Measurements from ENCODE around the gene PGM1. TPM values are rescaled to one million over a fixed set of nuclear protein-coding genes. Genes with fewer than 3 reads are reported as not detected.
A peak's percentile ranks its signal among the peaks of the same experiment; 100 is the strongest.

PGM1 gene
- total and polyA plus RNA-seq, 10 of the 15 experiments (the other 5 are each of a cell fraction or from before 2014, with no cell fraction given), result 22.5 to 72.6 (median 50.8) TPM

- no peak for TF ChIP-seq MXI1 (IDR thresholded peaks at IDR 0.05; ENCODE audit: low read depth, low read length)
- TF ChIP-seq RB1 (IDR thresholded peaks at IDR 0.05; ENCODE audit: borderline replicate concordance), result no peak
- TF ChIP-seq CHD1 (IDR thresholded peaks at IDR 0.05; ENCODE audit: low read depth, low read length), result no peak
- TF ChIP-seq TBL1XR1 (IDR thresholded peaks at IDR 0.05; ENCODE audit: low read depth, low read length), result no peak
- peak; percentile 58 for TF ChIP-seq RUNX3 (IDR thresholded peaks at IDR 0.05; ENCODE audit: low read length)
- no peak for TF ChIP-seq SRF (IDR thresholded peaks at IDR 0.05; ENCODE audit: low read depth in 2 of 2, low read length in 2 of 2)
- TF ChIP-seq, protein P1, sequence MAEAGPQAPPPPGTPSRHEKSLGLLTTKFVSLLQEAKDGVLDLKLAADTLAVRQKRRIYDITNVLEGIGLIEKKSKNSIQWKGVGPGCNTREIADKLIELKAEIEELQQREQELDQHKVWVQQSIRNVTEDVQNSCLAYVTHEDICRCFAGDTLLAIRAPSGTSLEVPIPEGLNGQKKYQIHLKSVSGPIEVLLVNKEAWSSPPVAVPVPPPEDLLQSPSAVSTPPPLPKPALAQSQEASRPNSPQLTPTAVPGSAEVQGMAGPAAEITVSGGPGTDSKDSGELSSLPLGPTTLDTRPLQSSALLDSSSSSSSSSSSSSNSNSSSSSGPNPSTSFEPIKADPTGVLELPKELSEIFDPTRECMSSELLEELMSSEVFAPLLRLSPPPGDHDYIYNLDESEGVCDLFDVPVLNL (IDR thresholded peaks at IDR 0.05; ENCODE audit: low read depth, low read length), result no peak
- no peak for TF ChIP-seq HDAC6 (IDR thresholded peaks at IDR 0.05; ENCODE audit: unreplicated experiment)
- TF ChIP-seq RFX5 (IDR thresholded peaks at IDR 0.05; ENCODE audit: low read depth, low read length), result no peak
- TF ChIP-seq LARP7 (IDR thresholded peaks at IDR 0.05), result peak; percentile 6; the same call in 1 of the 2 replicates
- TF ChIP-seq NFYA (IDR thresholded peaks at IDR 0.05; ENCODE audit: borderline replicate concordance, low read depth, low read length), result no peak
- TF ChIP-seq PAX8 (IDR thresholded peaks at IDR 0.05), result no peak
- no peak for TF ChIP-seq BCLAF1 (IDR thresholded peaks at IDR 0.05)
- no peak for TF ChIP-seq STAT1 (conservative IDR thresholded peaks at IDR 0.05)
- TF ChIP-seq EZH2 (IDR thresholded peaks at IDR 0.05; ENCODE audit: borderline replicate concordance, control insufficient read depth, low read depth, low read length), result no peak
- TF ChIP-seq FOXK2 (IDR thresholded peaks at IDR 0.05), result no peak
- TF ChIP-seq MYB (IDR thresholded peaks at IDR 0.05; ENCODE audit: borderline replicate concordance, low read depth, low read length), result no peak
- 0 out of 2 replicates have a peak, but pooled peaks have one; percentile 22 for TF ChIP-seq PML (IDR thresholded peaks at IDR 0.05; ENCODE audit: low read length)
- TF ChIP-seq WRNIP1 (IDR thresholded peaks at IDR 0.05; ENCODE audit: borderline replicate concordance, low read depth, low read length), result no peak
- no peak for TF ChIP-seq SPI1 (IDR thresholded peaks at IDR 0.05; ENCODE audit: borderline replicate concordance, insufficient read depth, low read depth, low read length)
- TF ChIP-seq ESRRA (IDR thresholded peaks at IDR 0.05; ENCODE audit: low read length), result no peak
- TF ChIP-seq NR2C2 (IDR thresholded peaks at IDR 0.05; ENCODE audit: borderline replicate concordance, control insufficient read depth, insufficient read length, low read depth), result no peak
- TF ChIP-seq SMAD1 (IDR thresholded peaks at IDR 0.05; ENCODE audit: low read depth, partially characterized antibody), result no peak
- no peak for TF ChIP-seq ZNF592 (IDR thresholded peaks at IDR 0.05)
These were observed 835 bp downstream of the PGM1 start (continued) for GRCh38 chr1:63593886-63594605.

Data from GM12878 (cell line).